Stimulated activated CD4-positive, alpha-beta T cell treated with anti-CD3 and anti-CD28 coated beads, Interleukin-12 subunit alpha, Interleukin-12 subunit beta, amount 100 ng/mL, for 48 hours (primary cell): ENCODE results near the gene MRPS16.

Experiments used
- DNase-seq, 3 donors: peaks; one replicate each; pipeline ENCODE4 v3.0.0-alpha.2; 2020; ENCODE audit warnings: low read depth in 2 of 3, low spot score in 1 of 3

Gene MRPS16

DNA sequence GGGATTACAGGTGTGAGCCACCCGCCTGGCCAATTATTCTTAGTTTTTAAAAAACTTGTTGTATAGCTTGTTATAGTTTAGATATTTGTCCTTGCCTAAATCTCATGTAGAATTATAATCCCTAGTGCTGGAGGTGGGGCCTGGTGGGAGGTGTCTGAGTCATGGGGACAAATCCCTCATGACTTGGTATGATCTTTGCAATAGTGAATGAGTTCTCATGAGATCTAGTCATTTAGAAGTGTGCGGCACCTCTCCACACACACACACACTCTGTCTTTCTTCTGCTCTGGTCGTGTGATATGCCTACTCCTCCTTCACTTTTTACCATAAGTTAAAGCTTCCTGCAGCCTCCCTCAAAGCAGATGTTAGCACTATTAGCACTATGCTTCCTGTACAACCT is 47.4 kb downstream of the MRPS16 start:
- no peak for DNase-seq
